Breast epithelium (tissue), 3 donors: ENCODE results near the gene SLC39A13.

Experiments
- POLR2AphosphoS5 ChIP-seq, 3 donors: sonication (generic); formaldehyde crosslinking; IDR thresholded peaks; one replicate each; pipeline ENCODE4 v1.6.1; 2017; ENCODE audit warnings: antibody characterized with exemption in 3 of 3
- TF ChIP-seq, protein P1 (sequence below), 3 donors: fragments of 450-650 bp; IDR thresholded peaks; one replicate each; pipeline ENCODE4 v1.5.1; 2016 to 2017; ENCODE audit warnings: antibody characterized with exemption in 3 of 3, mild to moderate bottlenecking in 3 of 3, moderate library complexity in 3 of 3

DNA sequence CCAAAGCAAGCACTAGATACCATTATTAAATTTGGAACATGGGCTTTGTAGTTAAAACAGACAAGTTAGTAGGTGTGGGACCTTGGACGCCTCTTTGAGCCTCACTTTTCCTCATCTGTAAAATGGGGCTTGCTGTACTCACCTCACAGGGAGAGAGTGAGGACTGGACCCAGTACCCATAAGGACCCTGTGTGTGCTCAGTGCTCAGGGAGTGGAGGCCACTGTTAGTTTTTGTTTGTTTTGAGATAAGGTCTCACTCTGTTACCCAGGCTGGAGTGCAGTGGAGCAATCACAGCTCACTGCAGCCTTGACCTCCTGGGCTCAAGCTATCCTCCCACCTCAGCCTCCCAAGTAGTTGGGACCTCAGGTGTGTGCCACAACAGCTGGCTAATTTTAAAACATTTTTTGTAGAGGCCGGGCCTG is 31.7 kb downstream of the SLC39A13 start:
- TF ChIP-seq, protein P1, sequence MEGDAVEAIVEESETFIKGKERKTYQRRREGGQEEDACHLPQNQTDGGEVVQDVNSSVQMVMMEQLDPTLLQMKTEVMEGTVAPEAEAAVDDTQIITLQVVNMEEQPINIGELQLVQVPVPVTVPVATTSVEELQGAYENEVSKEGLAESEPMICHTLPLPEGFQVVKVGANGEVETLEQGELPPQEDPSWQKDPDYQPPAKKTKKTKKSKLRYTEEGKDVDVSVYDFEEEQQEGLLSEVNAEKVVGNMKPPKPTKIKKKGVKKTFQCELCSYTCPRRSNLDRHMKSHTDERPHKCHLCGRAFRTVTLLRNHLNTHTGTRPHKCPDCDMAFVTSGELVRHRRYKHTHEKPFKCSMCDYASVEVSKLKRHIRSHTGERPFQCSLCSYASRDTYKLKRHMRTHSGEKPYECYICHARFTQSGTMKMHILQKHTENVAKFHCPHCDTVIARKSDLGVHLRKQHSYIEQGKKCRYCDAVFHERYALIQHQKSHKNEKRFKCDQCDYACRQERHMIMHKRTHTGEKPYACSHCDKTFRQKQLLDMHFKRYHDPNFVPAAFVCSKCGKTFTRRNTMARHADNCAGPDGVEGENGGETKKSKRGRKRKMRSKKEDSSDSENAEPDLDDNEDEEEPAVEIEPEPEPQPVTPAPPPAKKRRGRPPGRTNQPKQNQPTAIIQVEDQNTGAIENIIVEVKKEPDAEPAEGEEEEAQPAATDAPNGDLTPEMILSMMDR (IDR thresholded peaks at IDR 0.05): no peak
- no peak for TF ChIP-seq POLR2AphosphoS5 (IDR thresholded peaks at IDR 0.05)
